ENCODE results near the gene CCNL2.

- TF ChIP-seq, protein P1, sequence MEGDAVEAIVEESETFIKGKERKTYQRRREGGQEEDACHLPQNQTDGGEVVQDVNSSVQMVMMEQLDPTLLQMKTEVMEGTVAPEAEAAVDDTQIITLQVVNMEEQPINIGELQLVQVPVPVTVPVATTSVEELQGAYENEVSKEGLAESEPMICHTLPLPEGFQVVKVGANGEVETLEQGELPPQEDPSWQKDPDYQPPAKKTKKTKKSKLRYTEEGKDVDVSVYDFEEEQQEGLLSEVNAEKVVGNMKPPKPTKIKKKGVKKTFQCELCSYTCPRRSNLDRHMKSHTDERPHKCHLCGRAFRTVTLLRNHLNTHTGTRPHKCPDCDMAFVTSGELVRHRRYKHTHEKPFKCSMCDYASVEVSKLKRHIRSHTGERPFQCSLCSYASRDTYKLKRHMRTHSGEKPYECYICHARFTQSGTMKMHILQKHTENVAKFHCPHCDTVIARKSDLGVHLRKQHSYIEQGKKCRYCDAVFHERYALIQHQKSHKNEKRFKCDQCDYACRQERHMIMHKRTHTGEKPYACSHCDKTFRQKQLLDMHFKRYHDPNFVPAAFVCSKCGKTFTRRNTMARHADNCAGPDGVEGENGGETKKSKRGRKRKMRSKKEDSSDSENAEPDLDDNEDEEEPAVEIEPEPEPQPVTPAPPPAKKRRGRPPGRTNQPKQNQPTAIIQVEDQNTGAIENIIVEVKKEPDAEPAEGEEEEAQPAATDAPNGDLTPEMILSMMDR (IDR thresholded peaks at IDR 0.05) = no peak
- TF ChIP-seq POLR2A (IDR thresholded peaks at IDR 0.05) = no peak
Measured at GRCh38 chr1:1361233-1361981, 37.7 kb downstream of the CCNL2 start.

All from right lobe of liver (tissue), 4 donors.